HCT116 (cell line): ENCODE measurements around the gene OOSP2.

Source experiments
- EZH2 ChIP-seq: fragments of 200-600 bp; sonication (generic); IDR thresholded peaks from 2 replicates; pipeline ENCODE4 v1.6.1; 2017; ENCODE audit warnings: antibody characterized with exemption, mixed run types
- RAD21 ChIP-seq: IDR thresholded peaks from 2 replicates; pipeline ENCODE4 v1.6.1; 2012; ENCODE audit warnings: low read depth, mild to moderate bottlenecking
- YY1 ChIP-seq: IDR thresholded peaks from 2 replicates; pipeline ENCODE4 v1.6.1; 2011; ENCODE audit warnings: low read length, low read depth, moderate library complexity, mild to moderate bottlenecking; ENCODE audit not compliant: insufficient replicate concordance; ENCODE audit errors: extremely low read depth
- TF ChIP-seq, protein P1 (sequence below), 3 experiments: fragments of 200-600 bp in 1 of 3; sonication (generic) in 1 of 3; IDR thresholded peaks in 2 of 3; conservative IDR thresholded peaks in 1 of 3; 2 replicates each; pipeline ENCODE4 v1.5.1; 2012 to 2017; ENCODE audit warnings: low read depth in 2 of 3, low read length in 2 of 3, antibody characterized with exemption in 1 of 3, borderline replicate concordance in 1 of 3, control low read depth in 1 of 3, mild to moderate bottlenecking in 1 of 3, mixed read lengths in 1 of 3, mixed run types in 1 of 3, moderate library complexity in 1 of 3; ENCODE audit not compliant: insufficient read depth in 1 of 3
- TF ChIP-seq, protein P2 (sequence below): IDR thresholded peaks from 2 replicates; pipeline ENCODE4 v1.6.1; 2012

DNA sequence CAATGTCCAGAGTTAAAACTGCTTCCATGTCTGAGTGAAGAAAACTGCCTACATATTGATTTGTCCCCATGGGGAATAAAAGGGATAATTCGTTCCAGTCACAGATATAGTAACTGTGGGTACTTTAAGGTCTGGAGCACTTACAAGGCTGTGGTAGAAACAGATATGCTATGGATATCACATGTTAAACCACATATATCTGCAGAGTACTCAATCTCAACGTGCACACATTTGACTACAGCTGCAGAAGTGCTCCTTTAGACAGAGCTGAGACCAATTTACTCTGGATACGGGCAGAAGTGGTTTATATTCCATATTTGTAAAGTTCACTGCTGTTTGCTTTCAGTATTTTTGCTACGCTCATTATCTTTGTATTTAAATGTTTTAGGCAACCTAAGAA is 38.5 kb downstream of the OOSP2 start:
- TF ChIP-seq, protein P1, sequence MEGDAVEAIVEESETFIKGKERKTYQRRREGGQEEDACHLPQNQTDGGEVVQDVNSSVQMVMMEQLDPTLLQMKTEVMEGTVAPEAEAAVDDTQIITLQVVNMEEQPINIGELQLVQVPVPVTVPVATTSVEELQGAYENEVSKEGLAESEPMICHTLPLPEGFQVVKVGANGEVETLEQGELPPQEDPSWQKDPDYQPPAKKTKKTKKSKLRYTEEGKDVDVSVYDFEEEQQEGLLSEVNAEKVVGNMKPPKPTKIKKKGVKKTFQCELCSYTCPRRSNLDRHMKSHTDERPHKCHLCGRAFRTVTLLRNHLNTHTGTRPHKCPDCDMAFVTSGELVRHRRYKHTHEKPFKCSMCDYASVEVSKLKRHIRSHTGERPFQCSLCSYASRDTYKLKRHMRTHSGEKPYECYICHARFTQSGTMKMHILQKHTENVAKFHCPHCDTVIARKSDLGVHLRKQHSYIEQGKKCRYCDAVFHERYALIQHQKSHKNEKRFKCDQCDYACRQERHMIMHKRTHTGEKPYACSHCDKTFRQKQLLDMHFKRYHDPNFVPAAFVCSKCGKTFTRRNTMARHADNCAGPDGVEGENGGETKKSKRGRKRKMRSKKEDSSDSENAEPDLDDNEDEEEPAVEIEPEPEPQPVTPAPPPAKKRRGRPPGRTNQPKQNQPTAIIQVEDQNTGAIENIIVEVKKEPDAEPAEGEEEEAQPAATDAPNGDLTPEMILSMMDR (IDR thresholded peaks at IDR 0.05 in 2 of 3, conservative IDR thresholded peaks at IDR 0.05 in 1 of 3; ENCODE audit: borderline replicate concordance in 1 of 3, insufficient read depth in 1 of 3, low read depth in 2 of 3, low read length in 2 of 3), result no peak
- TF ChIP-seq YY1, result no peak
- TF ChIP-seq RAD21, result no peak
- TF ChIP-seq, protein P2, sequence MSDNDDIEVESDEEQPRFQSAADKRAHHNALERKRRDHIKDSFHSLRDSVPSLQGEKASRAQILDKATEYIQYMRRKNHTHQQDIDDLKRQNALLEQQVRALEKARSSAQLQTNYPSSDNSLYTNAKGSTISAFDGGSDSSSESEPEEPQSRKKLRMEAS, result no peak
- no peak for TF ChIP-seq EZH2
